SJCRH30 (cell line): ENCODE results near the gene ARFGAP3. TPM values are rescaled to one million over a fixed set of nuclear protein-coding genes. Genes with fewer than 3 reads are reported as not detected.
A peak's percentile ranks its signal among the peaks of the same experiment; 100 is the strongest.

Source experiments
- DNase-seq, 2 experiments: peaks; one replicate each; pipeline ENCODE4 v3.0.0-alpha.2; 2015 to 2020
- H3K27ac ChIP-seq: fragments of 250-450 bp; sonication (Bioruptor Pico); 2 replicates; pipeline ENCODE4 v1.5.1; 2020; ENCODE audit warnings: mild to moderate bottlenecking, moderate library complexity
- H3K27me3 ChIP-seq: fragments of 250-450 bp; sonication (Bioruptor Pico); 2 replicates; pipeline ENCODE4 v1.5.1; 2020; ENCODE audit warnings: mild to moderate bottlenecking, moderate library complexity
- H3K36me3 ChIP-seq: fragments of 250-450 bp; sonication (Bioruptor Pico); 2 replicates; pipeline ENCODE4 v1.5.1; 2020; ENCODE audit warnings: mild to moderate bottlenecking, moderate library complexity
- H3K4me1 ChIP-seq: fragments of 250-450 bp; sonication (Bioruptor Pico); 2 replicates; pipeline ENCODE4 v1.5.1; 2020; ENCODE audit warnings: mild to moderate bottlenecking, moderate library complexity
- H3K4me3 ChIP-seq: fragments of 250-450 bp; sonication (Bioruptor Pico); 2 replicates; pipeline ENCODE4 v1.5.1; 2020; ENCODE audit warnings: mild to moderate bottlenecking, moderate library complexity
- H3K9me3 ChIP-seq: fragments of 250-450 bp; sonication (Bioruptor Pico); replicated peaks from 2 replicates; pipeline ENCODE4 v1.5.1; 2020; ENCODE audit warnings: mild to moderate bottlenecking, moderate library complexity
- total RNA-seq: library from RNA; depleted of rRNA; stranded (reverse); fragments of >200 nt; shearing (Covaris generic); gene quantifications from 2 replicates; pipeline ENCODE4 v1.2.3, GENCODE V29; 2014

The ARFGAP3 gene
- total RNA-seq, 1 experiment from 2014 or later = 47.5 TPM

DNA sequence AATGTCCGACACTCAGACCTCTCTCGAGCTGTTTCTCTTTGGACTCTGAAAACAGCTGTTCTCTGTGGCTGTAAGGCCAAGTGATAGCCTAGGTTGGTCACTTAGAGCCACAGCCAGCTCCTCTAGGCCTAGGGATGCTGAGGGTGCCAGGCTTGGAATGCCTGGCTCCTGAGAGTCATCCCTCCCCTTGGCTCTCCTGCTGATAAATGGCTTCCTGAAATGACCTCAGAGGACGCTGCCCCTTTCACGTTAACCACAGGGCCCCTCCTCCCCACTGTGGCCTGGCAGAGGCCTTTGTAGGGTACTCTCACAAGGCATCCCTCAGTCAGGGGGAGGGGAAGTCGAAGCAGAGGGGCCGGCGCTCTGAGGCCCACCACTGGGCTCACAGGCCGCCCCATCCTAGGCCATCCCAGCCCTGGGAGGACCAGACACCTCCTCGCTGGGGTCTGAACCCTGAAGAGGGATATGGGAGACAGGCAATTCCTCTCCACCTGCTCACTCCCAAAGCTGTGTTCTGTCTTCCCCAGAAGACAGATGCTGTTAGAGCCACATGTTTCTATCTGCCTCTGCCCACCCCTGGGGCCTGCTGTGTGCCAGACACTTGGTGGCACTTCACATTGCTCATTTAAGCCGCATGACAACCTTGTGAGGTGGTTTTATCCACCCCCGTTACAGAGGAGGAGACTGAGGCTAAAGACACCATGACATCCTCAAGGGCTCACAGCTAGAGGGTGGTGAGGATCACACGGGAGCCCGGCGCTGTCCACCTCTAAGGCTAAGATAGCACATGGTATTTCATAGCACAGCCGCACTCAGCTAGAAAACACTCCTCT, 50.9 kb downstream of the ARFGAP3 start:
- DNase-seq = peak in 1 of 2 experiments; percentile 30
- Histone ChIP-seq H3K27ac (no peak overlapping the region), H3K36me3 (peaks cover 51% of the 10 kb centered on the region), H3K4me3 (no peak overlapping the region), H3K4me1 (peaks cover 6% of the 10 kb centered on the region), H3K9me3 (no peaks in the 10 kb centered on the region), H3K27me3 (no peaks in the 10 kb centered on the region)

DNA sequence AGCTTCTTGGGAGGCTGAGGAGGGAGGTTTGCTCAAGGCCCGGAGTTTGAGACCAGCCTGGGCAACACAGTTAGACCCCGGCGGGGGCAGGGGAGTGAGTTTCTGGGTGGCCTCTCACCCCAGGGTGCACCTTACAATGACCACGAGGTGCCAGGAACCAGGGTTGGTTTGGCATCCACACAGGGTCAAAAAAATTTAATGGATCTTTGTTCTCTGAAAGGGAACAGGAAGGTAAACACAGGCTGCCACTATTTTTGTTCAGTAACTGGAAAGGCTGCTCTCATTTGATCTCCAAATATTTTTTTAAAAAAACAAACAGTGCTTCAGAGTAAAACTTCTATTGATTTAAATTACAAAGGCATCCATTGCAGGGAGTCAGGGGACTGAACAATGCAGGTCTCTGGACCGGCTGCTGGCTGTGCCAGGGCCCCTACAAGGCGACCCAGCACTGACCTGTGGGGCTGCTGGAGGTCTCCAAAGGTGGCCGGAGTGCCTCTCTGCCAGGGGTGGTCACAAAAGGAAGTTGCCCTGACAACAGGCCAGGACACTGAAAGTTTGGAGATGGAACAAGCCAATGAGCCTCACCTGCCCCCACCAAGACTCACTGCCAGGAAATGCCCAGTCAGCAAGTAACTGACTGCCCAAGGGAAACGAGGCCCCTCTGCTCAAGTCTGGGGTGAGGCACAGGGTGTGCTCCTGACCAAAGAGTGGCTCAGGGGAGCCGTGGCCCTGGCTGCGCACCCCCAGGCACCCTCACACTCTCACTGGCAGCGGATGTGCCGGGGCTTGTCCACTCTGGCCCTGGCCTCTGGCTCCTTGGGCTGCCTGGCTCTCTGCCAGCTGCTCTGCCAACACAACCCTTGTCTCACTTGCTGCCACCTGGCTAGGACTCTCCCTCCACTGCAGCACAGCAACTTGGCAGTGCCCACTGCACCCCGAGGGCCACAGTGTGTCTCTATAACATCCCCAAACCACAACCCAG, 51.8 kb downstream of the ARFGAP3 start:
- Histone ChIP-seq H3K36me3 (peaks cover 42% of the 10 kb centered on the region), H3K4me1 (peaks cover 14% of the 10 kb centered on the region), H3K27me3 (no peaks in the 10 kb centered on the region), H3K4me3 (no peak overlapping the region), H3K9me3 (no peaks in the 10 kb centered on the region), H3K27ac (no peak overlapping the region)
- DNase-seq = no peak

DNA sequence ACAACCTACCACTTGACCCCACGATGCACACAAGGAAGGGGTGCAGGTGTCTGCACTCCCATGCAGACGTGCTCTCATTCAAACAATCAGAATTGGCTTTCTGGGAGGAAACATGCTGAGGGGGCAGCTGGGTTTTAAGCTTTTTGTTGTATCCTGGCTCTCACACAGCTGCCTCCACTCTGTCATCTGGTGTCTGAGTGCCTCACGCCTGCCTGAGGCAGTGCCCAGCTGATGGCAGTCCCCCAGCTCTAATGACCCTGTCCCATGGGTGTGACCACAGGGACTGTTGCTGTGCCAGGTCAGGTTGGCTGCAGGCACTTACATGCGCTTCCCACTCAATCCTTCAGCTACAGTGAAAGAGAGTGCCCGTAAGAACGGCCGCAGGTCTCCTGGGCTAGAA, 53.7 kb downstream of the ARFGAP3 start:
- peaks cover 14% of the 10 kb centered on the region for H3K4me1 ChIP-seq
- H3K27ac ChIP-seq = no peak overlapping the region
- no peaks in the 10 kb centered on the region for H3K9me3 ChIP-seq
- H3K36me3 ChIP-seq = peaks cover 29% of the 10 kb centered on the region
- peak in 1 of 2 experiments; percentile 63 for DNase-seq
- no peaks in the 10 kb centered on the region for H3K27me3 ChIP-seq
- H3K4me3 ChIP-seq = no peak overlapping the region

DNA sequence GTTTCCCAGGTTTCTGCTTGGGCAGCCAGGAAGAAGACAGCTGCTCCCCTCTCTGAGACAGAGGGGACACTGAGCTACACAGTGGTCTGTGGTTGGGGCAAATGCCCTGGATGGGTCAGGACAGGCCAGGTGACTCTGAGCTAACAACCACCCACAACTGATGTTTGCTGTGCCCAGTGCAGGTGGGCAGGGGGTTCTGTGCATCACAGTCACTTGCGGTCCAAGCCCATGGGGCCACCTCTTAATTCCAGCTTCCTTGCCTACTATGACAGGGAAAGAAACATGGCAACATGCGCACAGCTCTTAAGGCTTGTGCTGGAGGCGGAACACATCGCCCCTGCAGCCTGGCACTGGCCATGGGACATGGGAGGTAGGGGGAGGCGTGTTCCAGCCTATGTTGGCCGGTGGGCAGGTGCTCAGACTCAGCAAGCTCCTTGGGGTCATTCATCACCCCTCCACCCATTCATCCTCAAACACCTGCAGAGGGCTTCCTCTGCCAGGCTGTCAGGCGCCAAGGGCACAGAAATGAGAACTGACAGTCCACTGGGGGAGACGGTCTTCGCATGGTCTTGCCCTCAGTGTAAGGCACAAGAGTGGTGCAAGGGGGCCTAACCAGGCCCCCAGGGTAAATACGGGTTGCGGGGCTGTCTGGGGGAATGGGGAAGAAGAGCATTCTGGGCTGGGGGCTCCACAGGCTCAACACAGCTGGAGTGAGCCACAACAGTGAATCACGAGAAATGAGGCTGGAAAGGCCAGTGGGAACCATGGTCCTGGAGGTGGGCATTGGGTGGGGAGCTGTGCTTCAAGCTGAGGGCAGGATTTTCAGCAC, 55.6 kb downstream of the ARFGAP3 start:
- Histone ChIP-seq H3K36me3 (peaks cover 17% of the 10 kb centered on the region), H3K27me3 (no peaks in the 10 kb centered on the region), H3K27ac (no peak overlapping the region), H3K4me3 (no peak overlapping the region), H3K4me1 (peaks cover 14% of the 10 kb centered on the region), H3K9me3 (no peaks in the 10 kb centered on the region)
- DNase-seq = peak in 1 of 2 experiments; percentile 46

DNA sequence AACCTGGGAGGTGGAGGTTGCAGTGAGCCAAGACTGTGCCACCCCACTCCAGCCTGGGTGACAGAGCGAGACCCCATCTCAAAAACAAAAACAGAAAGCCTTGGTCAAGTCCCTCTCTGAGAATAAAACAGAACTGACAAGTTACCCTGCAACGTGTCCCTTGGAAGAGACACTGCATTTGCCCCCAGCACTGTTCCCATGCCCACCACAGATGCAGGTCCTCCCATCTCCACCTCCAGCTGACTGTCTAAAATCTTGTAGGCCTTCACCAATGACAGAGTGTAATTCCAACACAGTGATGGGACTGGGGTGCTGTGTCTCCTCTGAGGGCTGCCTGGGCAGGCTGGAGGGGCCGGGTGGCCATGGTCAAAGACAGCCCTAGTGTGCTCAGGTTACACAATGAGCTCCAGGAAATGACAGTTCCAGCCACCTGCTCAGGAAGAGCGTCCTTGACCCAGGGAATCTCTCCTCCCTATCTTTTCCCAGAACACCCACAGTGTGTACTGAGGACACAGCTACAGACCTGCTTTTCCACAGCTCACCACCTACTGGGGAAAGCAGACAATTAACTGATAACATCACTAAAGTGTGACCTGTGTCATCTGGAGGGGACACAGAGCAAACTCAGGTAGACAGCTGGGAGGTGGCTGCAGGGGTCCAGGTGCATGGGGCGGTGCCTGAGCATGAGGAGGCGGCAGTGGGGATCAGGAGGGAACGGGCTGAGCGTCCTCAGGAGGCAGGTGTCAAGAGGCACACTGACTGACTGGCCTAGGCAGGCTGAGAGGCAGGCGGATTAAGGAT, 56.4 kb downstream of the ARFGAP3 start:
- peak overlapping the region; percentile 3; the same call in 1 of the 2 replicates for H3K27ac ChIP-seq
- H3K4me1 ChIP-seq = peaks cover 14% of the 10 kb centered on the region
- H3K27me3 ChIP-seq = no peaks in the 10 kb centered on the region
- peaks cover 9% of the 10 kb centered on the region for H3K36me3 ChIP-seq
- no peak overlapping the region for H3K4me3 ChIP-seq
- H3K9me3 ChIP-seq = no peaks in the 10 kb centered on the region
- peak in 1 of 2 experiments; percentile 54 for DNase-seq

DNA sequence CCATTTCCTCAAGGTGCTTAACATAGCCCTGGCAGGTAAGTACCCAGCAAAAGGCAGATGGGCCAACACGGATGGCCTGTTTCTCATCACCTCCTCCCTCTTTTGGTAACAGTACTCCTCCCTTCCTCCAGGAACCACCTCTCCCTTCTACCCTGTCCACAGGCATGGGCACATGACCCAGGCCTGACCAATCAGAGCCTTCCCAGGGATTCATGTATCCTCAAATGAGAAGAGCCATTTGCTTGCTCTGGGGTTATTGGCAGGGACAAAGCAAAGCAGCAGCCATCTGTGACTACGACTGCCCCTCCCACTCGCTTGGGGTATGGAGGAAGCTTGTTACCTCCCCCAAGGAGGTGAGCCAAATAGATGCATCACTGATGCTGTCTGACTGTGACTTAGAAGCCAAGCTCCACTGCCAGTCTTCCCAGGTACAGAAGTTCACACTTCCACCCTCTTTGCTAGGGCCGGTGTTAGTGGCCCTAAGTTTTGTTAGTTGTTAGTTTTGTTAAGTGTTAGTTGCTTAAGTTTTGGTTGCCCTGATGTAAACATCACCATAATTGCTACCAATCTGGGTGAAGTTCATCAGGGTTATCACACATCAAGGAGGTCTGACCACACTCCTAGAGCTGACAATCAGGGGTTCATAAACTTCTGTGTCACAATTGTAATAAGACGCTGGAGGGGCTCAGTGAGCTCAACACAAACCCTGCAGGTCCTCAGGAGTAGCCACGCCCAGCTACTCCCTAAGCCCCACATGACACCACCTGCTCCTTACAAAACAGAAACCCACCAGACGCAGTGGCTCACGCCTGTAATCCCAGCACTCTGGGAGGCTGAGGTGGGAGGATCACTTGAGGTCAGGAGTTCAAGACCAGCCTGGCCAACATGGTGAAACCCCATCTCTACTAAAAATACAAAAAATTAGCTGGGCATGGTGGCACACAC, 57.3 kb downstream of the ARFGAP3 start:
- H3K4me3 ChIP-seq = no peak overlapping the region
- peak in 1 of 2 experiments; percentile 22 for DNase-seq
- peaks cover 14% of the 10 kb centered on the region for H3K4me1 ChIP-seq
- H3K36me3 ChIP-seq = peaks cover 7% of the 10 kb centered on the region
- no peak overlapping the region for H3K27ac ChIP-seq
- H3K9me3 ChIP-seq = no peaks in the 10 kb centered on the region
- H3K27me3 ChIP-seq = no peaks in the 10 kb centered on the region

DNA sequence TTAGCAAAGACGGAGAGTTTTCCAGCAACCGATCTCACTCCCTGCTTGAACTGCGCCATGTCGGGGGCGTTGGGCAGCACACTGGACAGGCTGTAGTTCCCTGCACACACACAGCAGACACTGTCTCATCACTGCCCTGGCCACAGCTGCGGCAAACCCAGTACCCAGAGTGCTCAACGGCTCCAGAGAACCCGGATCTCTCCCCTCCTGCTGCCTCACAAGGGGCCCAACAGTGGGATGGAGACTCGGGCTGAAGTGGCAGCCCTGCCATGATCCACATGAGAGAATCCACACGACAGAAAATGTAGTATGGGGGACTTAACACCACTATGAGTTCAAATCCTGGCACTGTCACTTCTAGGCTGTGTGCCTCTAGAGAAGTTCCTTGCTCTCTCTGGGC, 58.0 kb downstream of the ARFGAP3 start:
- H3K36me3 ChIP-seq = peaks cover 4% of the 10 kb centered on the region
- no peak overlapping the region for H3K4me3 ChIP-seq
- no peak for DNase-seq
- H3K27me3 ChIP-seq = no peaks in the 10 kb centered on the region
- H3K27ac ChIP-seq = no peak overlapping the region
- no peaks in the 10 kb centered on the region for H3K9me3 ChIP-seq
- peaks cover 14% of the 10 kb centered on the region for H3K4me1 ChIP-seq

DNA sequence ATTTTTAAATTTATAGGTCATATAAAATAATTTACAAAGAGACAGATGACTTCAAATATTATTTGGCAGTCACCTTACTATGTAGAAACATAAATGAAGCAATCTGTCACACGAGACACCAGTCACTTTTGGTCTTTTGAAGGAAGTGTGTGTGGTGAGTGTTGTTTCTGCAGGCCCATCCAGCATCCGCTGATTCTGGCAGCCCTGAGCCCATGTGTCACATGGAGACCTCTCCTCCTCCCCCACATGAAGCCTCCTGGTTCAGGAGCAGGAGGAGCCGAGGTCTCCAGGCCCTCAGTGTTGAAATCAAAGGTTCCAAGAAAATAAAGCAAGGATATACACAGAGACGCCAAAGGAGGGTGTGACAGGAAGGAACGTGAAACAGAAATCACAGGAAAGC, 60.1 kb downstream of the ARFGAP3 start:
- no peak overlapping the region for H3K4me3 ChIP-seq
- peaks cover 4% of the 10 kb centered on the region for H3K36me3 ChIP-seq
- no peaks in the 10 kb centered on the region for H3K27me3 ChIP-seq
- no peak overlapping the region for H3K27ac ChIP-seq
- H3K4me1 ChIP-seq = peaks cover 13% of the 10 kb centered on the region
- no peak for DNase-seq
- no peaks in the 10 kb centered on the region for H3K9me3 ChIP-seq

DNA sequence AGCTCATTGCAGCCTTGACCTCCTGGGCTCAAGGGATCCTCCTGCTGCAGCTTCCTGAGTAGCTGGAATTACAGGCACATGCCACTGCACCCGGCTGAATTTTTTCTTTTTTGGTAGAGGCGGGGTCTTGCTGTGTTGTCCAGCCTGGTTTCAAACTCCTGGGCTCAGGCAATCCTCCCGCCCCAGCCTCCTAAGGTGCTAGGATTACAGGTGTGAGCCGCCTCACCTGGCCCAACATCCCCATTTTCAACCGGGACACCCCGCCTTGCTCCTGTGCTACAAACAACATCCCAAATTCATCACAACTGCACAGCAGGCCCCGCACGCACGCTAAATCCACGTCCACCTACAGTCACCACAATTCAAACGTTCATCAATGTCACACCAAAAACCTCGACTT, 61.0 kb downstream of the ARFGAP3 start:
- Histone ChIP-seq H3K36me3 (peaks cover 4% of the 10 kb centered on the region), H3K4me3 (no peak overlapping the region), H3K9me3 (no peaks in the 10 kb centered on the region), H3K27me3 (no peaks in the 10 kb centered on the region), H3K4me1 (peaks cover 18% of the 10 kb centered on the region), H3K27ac (no peak overlapping the region)
- no peak for DNase-seq

DNA sequence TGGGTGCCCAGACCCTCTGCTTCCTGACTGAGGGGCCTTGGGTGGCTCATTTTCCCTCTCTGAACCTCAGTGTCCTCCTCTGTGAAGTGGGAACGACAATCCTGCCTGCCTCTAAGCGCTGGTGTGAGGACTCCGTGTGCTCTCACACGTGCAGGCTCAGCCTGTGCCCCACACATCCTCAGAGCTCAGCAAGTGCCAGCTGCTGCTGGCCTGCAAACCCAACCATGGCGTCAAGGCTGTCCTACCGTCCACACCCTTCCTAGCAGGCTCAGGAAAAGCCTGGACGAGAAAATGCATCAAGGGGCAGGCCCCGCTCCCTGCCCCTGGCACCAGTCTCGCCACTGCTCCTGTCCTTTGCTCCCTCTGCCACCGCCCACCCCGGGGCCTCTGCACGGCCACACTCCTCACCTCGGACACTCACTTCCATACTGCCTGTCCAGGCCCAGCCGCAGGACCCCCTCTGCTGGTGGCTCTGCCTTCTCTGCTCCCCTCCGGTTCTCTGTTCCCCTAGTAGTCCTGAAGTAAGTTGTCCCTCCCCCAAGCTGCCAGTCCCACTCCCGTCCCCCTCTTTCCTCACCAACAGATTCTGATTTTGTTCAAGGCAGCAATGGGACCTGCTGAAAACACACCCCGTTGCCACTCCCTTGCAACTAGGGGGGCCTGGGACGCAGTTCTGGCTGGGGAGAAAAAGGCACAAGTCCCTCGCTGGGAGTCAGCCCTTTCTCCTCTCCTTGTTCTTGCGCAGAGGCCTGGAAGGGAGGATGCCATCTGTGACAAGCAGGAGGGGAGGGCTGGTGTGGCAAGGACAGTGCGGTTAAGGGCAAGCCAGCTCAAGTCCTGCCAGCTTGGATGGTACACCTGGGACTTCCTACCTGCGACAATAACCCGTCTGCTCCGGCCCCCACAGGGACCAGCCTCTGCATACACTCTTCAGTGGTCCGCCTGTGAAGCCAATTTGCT, 62.2 kb downstream of the ARFGAP3 start:
- no peaks in the 10 kb centered on the region for H3K27me3 ChIP-seq
- H3K9me3 ChIP-seq = no peaks in the 10 kb centered on the region
- no peak overlapping the region for H3K4me3 ChIP-seq
- no peak for DNase-seq
- no peak overlapping the region for H3K27ac ChIP-seq
- peaks cover 17% of the 10 kb centered on the region for H3K4me1 ChIP-seq
- peaks cover 4% of the 10 kb centered on the region for H3K36me3 ChIP-seq

DNA sequence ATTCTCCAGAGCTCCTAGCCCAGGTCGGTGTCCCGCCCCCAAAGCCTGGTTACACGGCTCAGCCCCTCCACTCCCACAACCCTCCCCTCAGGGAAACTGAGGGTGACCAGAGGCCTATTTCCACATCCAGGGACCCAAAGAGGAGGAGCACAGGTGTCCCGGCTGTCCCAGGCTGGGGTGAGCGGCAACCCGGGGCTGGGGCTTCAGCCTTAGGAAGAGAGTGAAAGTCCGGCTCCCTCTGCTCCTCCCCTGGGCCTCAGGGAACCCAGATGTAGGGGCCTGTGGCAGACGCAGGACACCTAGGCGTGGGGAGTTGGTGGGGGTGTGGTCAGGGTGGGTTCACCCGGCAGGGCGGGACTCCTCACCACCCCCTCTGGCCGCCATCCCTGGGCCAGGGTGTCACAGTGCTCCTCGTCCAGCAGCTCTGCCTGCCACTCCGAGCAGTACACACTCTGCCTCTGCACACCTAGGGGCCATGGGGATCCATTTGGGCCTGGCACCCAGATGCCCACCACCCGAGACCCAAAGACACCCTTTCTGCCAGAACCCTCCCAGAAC, 63.1 kb downstream of the ARFGAP3 start:
- no peak for DNase-seq
- no peaks in the 10 kb centered on the region for H3K9me3 ChIP-seq

More for the DNA sequence above, 63.1 kb downstream of the ARFGAP3 start:
- Histone ChIP-seq H3K36me3 (peaks cover 4% of the 10 kb centered on the region), H3K4me1 (peaks cover 17% of the 10 kb centered on the region), H3K27me3 (no peaks in the 10 kb centered on the region), H3K27ac (no peak overlapping the region), H3K4me3 (no peak overlapping the region)
